IPS-11a (cell line): ENCODE data around the gene IL37.

ENCODE experiments used
- H3K4me3 ChIP-seq: one replicate; pipeline ENCODE4 v1.5.1; 2013; ENCODE audit warnings: low read depth, low read length, control low read depth

The IL37 gene

GRCh38 chr2:112910865-112911264 is at the start of gene IL37:
IL37 (plus strand) TSS chr2:112911165; CDS start chr2:112913013, 1,848 bp downstream.
- H3K4me3 ChIP-seq: no peak within 1 kb of the TSS

GRCh38 chr2:112864072-112864471 is 46.9 kb upstream of the IL37 start:
- H3K4me3 ChIP-seq: no peak overlapping the region

GRCh38 chr2:112866128-112866835 is 44.7 kb upstream of the IL37 start:
- no peak overlapping the region for H3K4me3 ChIP-seq

GRCh38 chr2:112867701-112868631 is 43.0 kb upstream of the IL37 start:
- H3K4me3 ChIP-seq: no peak overlapping the region

GRCh38 chr2:112869258-112869842 is 41.6 kb upstream of the IL37 start:
- H3K4me3 ChIP-seq: no peak overlapping the region

- no peak overlapping the region for H3K4me3 ChIP-seq
Observed at GRCh38 chr2:112870841-112871835, 39.8 kb upstream of the IL37 start.

GRCh38 chr2:112876257-112876970 is 34.6 kb upstream of the IL37 start:
- H3K4me3 ChIP-seq: no peak overlapping the region

GRCh38 chr2:112876971-112877361 is 34.0 kb upstream of the IL37 start:
- H3K4me3 ChIP-seq: no peak overlapping the region

GRCh38 chr2:112877423-112877822 is 33.5 kb upstream of the IL37 start:
- no peak overlapping the region for H3K4me3 ChIP-seq

- no peak overlapping the region for H3K4me3 ChIP-seq
Observed at GRCh38 chr2:112879491-112880041, 31.4 kb upstream of the IL37 start.

- no peak overlapping the region for H3K4me3 ChIP-seq
Observed at GRCh38 chr2:112880091-112880531, 30.9 kb upstream of the IL37 start.

- H3K4me3 ChIP-seq: no peak overlapping the region
Observed at GRCh38 chr2:112880696-112881095, 30.3 kb upstream of the IL37 start.

- no peak overlapping the region for H3K4me3 ChIP-seq
Observed at GRCh38 chr2:112881217-112881985, 29.6 kb upstream of the IL37 start.

- no peak overlapping the region for H3K4me3 ChIP-seq
Observed at GRCh38 chr2:112883669-112884068, 27.3 kb upstream of the IL37 start.

GRCh38 chr2:112884869-112885505 is 26.0 kb upstream of the IL37 start:
- H3K4me3 ChIP-seq: no peak overlapping the region

GRCh38 chr2:112885506-112885902 is 25.5 kb upstream of the IL37 start:
- H3K4me3 ChIP-seq: no peak overlapping the region

- H3K4me3 ChIP-seq: no peak overlapping the region
Observed at GRCh38 chr2:112886291-112886690, 24.7 kb upstream of the IL37 start.
